SK-N-SH (cell line): Measurements from ENCODE around the gene CDRT15. TPM values are rescaled to one million over a fixed set of nuclear protein-coding genes. Genes with fewer than 3 reads are reported as not detected.
A peak's percentile ranks its signal among the peaks of the same experiment; 100 is the strongest.

ENCODE experiments used
- CTCF ChIA-PET: fragments of 300-600, 350-600 bp; formaldehyde crosslinking; extraction: SDS; loops from one replicate; lab custom pipeline; 2021; lab: Yijun Ruan, JAX
- POLR2A ChIA-PET: fragments of 350-600 bp; sonication (Branson Sonifier 250); formaldehyde crosslinking; extraction: SDS; loops from one replicate; lab custom pipeline; 2020; ENCODE audit warnings: antibody characterized with exemption, inconsistent platforms; lab: Yijun Ruan, JAX
- DNase-seq: peaks from one replicate; pipeline ENCODE4 v3.0.0; 2012
- H2AFZ ChIP-seq: fragments of 200-600 bp; sonication (generic); 2 replicates; pipeline ENCODE4 v1.8.1; 2016; ENCODE audit warnings: antibody characterized with exemption, mild to moderate bottlenecking, low read depth
- H3F3A ChIP-seq: fragments of 200-600 bp; sonication (generic); replicated peaks from 2 replicates; pipeline ENCODE3; 2016; ENCODE audit warnings: antibody characterized with exemption, mild to moderate bottlenecking; ENCODE audit not compliant: insufficient read depth
- H3K27ac ChIP-seq, 2 experiments: fragments of 200-500 bp in 1 of 2; fragments of 200-600 bp in 1 of 2; sonication (Bioruptor generic) in 1 of 2; sonication (generic), shearing (Covaris generic) in 1 of 2; 2 replicates each; pipeline versions ENCODE4 v1.5.1 to v1.6.1; 2014 to 2016; ENCODE audit warnings: low read depth in 2 of 2, inconsistent platforms in 1 of 2, low read length in 1 of 2, mild to moderate bottlenecking in 1 of 2, mixed read lengths in 1 of 2
- H3K27me3 ChIP-seq: fragments of 200-600 bp; sonication (generic), shearing (Covaris generic); 2 replicates; pipeline ENCODE4 v1.6.1; 2016; ENCODE audit warnings: mixed run types; ENCODE audit not compliant: insufficient read depth
- H3K36me3 ChIP-seq, 2 experiments: fragments of 200-500 bp in 1 of 2; fragments of 200-600 bp in 1 of 2; sonication (Bioruptor generic) in 1 of 2; sonication (generic) in 1 of 2; replicated peaks in 1 of 2; 2 replicates each; pipeline versions ENCODE3 to v1.5.1; 2014 to 2016; ENCODE audit warnings: low read length in 1 of 2, mild to moderate bottlenecking in 1 of 2; ENCODE audit not compliant: insufficient read depth in 2 of 2, control insufficient read depth in 1 of 2
- H3K4me1 ChIP-seq, 2 experiments: fragments of 200-500 bp in 1 of 2; fragments of 200-600 bp in 1 of 2; sonication (Bioruptor generic) in 1 of 2; sonication (generic), shearing (Covaris generic) in 1 of 2; 2 replicates each; pipeline versions ENCODE4 v1.5.1 to v1.6.1; 2014 to 2016; ENCODE audit warnings: low read depth in 1 of 2, low read length in 1 of 2, mixed run types in 1 of 2; ENCODE audit not compliant: insufficient read depth in 2 of 2, control insufficient read depth in 1 of 2
- H3K4me2 ChIP-seq: fragments of 200-600 bp; sonication (generic), shearing (Covaris generic); 2 replicates; pipeline ENCODE4 v1.6.1; 2017; ENCODE audit warnings: mixed run types
- H3K4me3 ChIP-seq, 2 experiments: fragments of 200-500 bp in 1 of 2; fragments of 200-600 bp in 1 of 2; sonication (Bioruptor generic) in 1 of 2; sonication (generic), shearing (Covaris generic) in 1 of 2; 2 replicates each; pipeline versions ENCODE4 v1.5.1 to v1.8.1; 2014 to 2016; ENCODE audit warnings: low read depth in 2 of 2, inconsistent platforms in 1 of 2, low read length in 1 of 2, mild to moderate bottlenecking in 1 of 2, mixed read lengths in 1 of 2, moderate library complexity in 1 of 2
- H3K79me2 ChIP-seq: fragments of 200-600 bp; sonication (generic); 2 replicates; pipeline ENCODE4 v1.8.1; 2017; ENCODE audit warnings: mild to moderate bottlenecking; ENCODE audit not compliant: insufficient read depth
- H3K9ac ChIP-seq: fragments of 200-600 bp; sonication (generic); 2 replicates; pipeline ENCODE4 v1.6.1; 2017; ENCODE audit warnings: mixed run types
- H3K9me2 ChIP-seq: fragments of 200-600 bp; sonication (generic); 2 replicates; pipeline ENCODE4 v1.6.1; 2017; ENCODE audit warnings: mixed run types
- H3K9me3 ChIP-seq: fragments of 200-600 bp; sonication (generic); 2 replicates; pipeline ENCODE4 v1.6.1; 2017; ENCODE audit warnings: mixed run types, mild to moderate bottlenecking, moderate library complexity
- H4K20me1 ChIP-seq: fragments of 200-600 bp; sonication (generic); 2 replicates; pipeline ENCODE4 v1.6.1; 2017; ENCODE audit warnings: mild to moderate bottlenecking, mixed run types; ENCODE audit not compliant: insufficient read depth
- FOXJ3 ChIP-seq: sonication (generic); formaldehyde crosslinking; IDR thresholded peaks from 2 replicates; pipeline ENCODE4 v1.5.1; 2020; ENCODE audit warnings: mild to moderate bottlenecking, missing genetic modification reagents
- FOXM1 ChIP-seq: IDR thresholded peaks from 2 replicates; pipeline ENCODE4 v1.4.0; 2012; ENCODE audit warnings: low read depth, mild to moderate bottlenecking
- GABPA ChIP-seq: IDR thresholded peaks from 2 replicates; pipeline ENCODE4 v1.4.0; 2012; ENCODE audit warnings: low read depth, mild to moderate bottlenecking
- GATA2 ChIP-seq: sonication (generic); formaldehyde crosslinking; IDR thresholded peaks from 2 replicates; pipeline ENCODE4 v1.5.0; 2020; ENCODE audit warnings: mild to moderate bottlenecking, missing genetic modification reagents
- MXI1 ChIP-seq: IDR thresholded peaks from 2 replicates; pipeline ENCODE4 v1.6.1; 2012; ENCODE audit warnings: mild to moderate bottlenecking, low read depth, low read length, improper control_type of control experiment
- NFIC ChIP-seq: IDR thresholded peaks from 2 replicates; pipeline ENCODE4 v1.4.0; 2012; ENCODE audit warnings: borderline replicate concordance
- NRF1 ChIP-seq: IDR thresholded peaks from 2 replicates; pipeline ENCODE4 v1.6.1; 2012; ENCODE audit warnings: low read depth, mild to moderate bottlenecking, low read length
- RAD21 ChIP-seq: IDR thresholded peaks from 2 replicates; pipeline ENCODE4 v1.6.1; 2012; ENCODE audit warnings: mild to moderate bottlenecking, low read length
- REST ChIP-seq: IDR thresholded peaks from 2 replicates; pipeline ENCODE4 v1.6.1; 2012; ENCODE audit warnings: mild to moderate bottlenecking, low read depth, low read length, moderate library complexity
- RFX5 ChIP-seq: IDR thresholded peaks from 2 replicates; pipeline ENCODE4 v1.6.1; 2012; ENCODE audit warnings: mild to moderate bottlenecking, improper control_type of control experiment, low read length
- SIN3A ChIP-seq: IDR thresholded peaks from 2 replicates; pipeline ENCODE4 v1.6.1; 2012; ENCODE audit warnings: low read depth, mild to moderate bottlenecking, low read length, moderate library complexity, borderline replicate concordance
- SMC3 ChIP-seq: IDR thresholded peaks from 2 replicates; pipeline ENCODE4 v1.6.1; 2012; ENCODE audit warnings: low read depth, low read length, improper control_type of control experiment
- TAF1 ChIP-seq: IDR thresholded peaks from 2 replicates; pipeline ENCODE4 v1.6.1; 2012; ENCODE audit warnings: low read depth, mild to moderate bottlenecking, low read length, moderate library complexity, borderline replicate concordance
- TEAD4 ChIP-seq: IDR thresholded peaks from 2 replicates; pipeline ENCODE4 v1.4.0; 2012; ENCODE audit warnings: mild to moderate bottlenecking, borderline replicate concordance; ENCODE audit not compliant: insufficient read depth
- USF1 ChIP-seq: IDR thresholded peaks from 2 replicates; pipeline ENCODE4 v1.4.0; 2012; ENCODE audit warnings: low read depth, borderline replicate concordance
- YY1 ChIP-seq: IDR thresholded peaks from 2 replicates; pipeline ENCODE4 v1.4.0; 2012; ENCODE audit warnings: low read depth, mild to moderate bottlenecking
- ZBTB33 ChIP-seq: IDR thresholded peaks from 2 replicates; pipeline ENCODE4 v1.4.0; 2012; ENCODE audit warnings: low read depth, borderline replicate concordance
- WGBS: methylation state at CpG from one replicate; pipeline ENCODE4 v1.1.6; 2017; ENCODE audit warnings: low lambda C conversion rate; 5-methylcytosine and 5-hydroxymethylcytosine counted together
- polyA plus RNA-seq, 3 experiments: library from polyadenylated mRNA; depleted of rRNA; stranded (reverse); fragments of >200 nt; gene quantifications; 2 replicates each; pipeline ENCODE4 v1.2.3, GENCODE V29; 2012
- TF ChIP-seq, protein P1 (sequence below): fragments of 150-350 bp; IDR thresholded peaks from 2 replicates; pipeline ENCODE4 v1.6.1; 2016; ENCODE audit warnings: mild to moderate bottlenecking, low read depth, low read length

CDRT15 gene
- polyA plus RNA-seq, 1 of the 3 experiments (the other 2 are of a cell fraction): not detected

- no peak for TF ChIP-seq SIN3A
These were observed 39.1 kb downstream of the CDRT15 start (continued) for GRCh38 chr17:14197586-14197985.

- no peaks in the 10 kb centered on the region for H3K9me2 ChIP-seq
- no peaks in the 10 kb centered on the region for H4K20me1 ChIP-seq
- 95% methylated on average over 2 of the region's 2 CpGs for WGBS
- peak overlapping the region in 1 of 2 experiments; percentile 67; a peak in 1 of 4 replicates for H3K27ac ChIP-seq
- no peaks in the 10 kb centered on the region for H3K79me2 ChIP-seq
- TF ChIP-seq REST (no peak), YY1 (no peak), SMC3 (no peak), FOXM1 (no peak), GABPA (no peak), ZBTB33 (no peak), RFX5 (no peak), TAF1 (no peak), TEAD4 (no peak), GATA2 (CRISPR knock-in tag) (no peak), NRF1 (no peak), USF1 (no peak), RAD21 (no peak), SIN3A (no peak), NFIC (no peak), MXI1 (no peak), FOXJ3 (no peak)
- TF ChIP-seq, protein P1, sequence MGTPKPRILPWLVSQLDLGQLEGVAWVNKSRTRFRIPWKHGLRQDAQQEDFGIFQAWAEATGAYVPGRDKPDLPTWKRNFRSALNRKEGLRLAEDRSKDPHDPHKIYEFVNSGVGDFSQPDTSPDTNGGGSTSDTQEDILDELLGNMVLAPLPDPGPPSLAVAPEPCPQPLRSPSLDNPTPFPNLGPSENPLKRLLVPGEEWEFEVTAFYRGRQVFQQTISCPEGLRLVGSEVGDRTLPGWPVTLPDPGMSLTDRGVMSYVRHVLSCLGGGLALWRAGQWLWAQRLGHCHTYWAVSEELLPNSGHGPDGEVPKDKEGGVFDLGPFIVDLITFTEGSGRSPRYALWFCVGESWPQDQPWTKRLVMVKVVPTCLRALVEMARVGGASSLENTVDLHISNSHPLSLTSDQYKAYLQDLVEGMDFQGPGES: no peak
- no peaks in the 10 kb centered on the region for H3K9me3 ChIP-seq
- no peak overlapping the region for H3K4me2 ChIP-seq
- H3K4me1 ChIP-seq: peaks cover 0 to 21% of the 10 kb centered on the region in 2 experiments; a peak in 2 of 4 replicates
- POLR2A ChIA-PET: no interaction called here
- no peak for DNase-seq
- H3F3A ChIP-seq: no peaks in the 10 kb centered on the region
- H3K27me3 ChIP-seq: no peaks in the 10 kb centered on the region
- no peak overlapping the region for H3K9ac ChIP-seq
- CTCF ChIA-PET: interaction anchor here (1.0 kb wide), 1 partner anchor 10 kb away, joined by 3 read pairs; no protein-coding TSS in a partner anchor
- H3K4me3 ChIP-seq: no peak overlapping the region
- no peak overlapping the region for H2AFZ ChIP-seq
- H3K36me3 ChIP-seq: no peaks in the 10 kb centered on the region
These were observed 39.6 kb downstream of the CDRT15 start for GRCh38 chr17:14197057-14197456.
